HG03039 (cell line): ENCODE data around the gene MIDN.

Source experiments
- ATAC-seq: cut with Tn5 transposase; IDR thresholded peaks from one replicate; pipeline ENCODE4 v1.9.1; 2021; ENCODE audit warnings: mild to moderate bottlenecking, moderate library complexity; ENCODE audit not compliant: unreplicated experiment

MIDN gene

DNA sequence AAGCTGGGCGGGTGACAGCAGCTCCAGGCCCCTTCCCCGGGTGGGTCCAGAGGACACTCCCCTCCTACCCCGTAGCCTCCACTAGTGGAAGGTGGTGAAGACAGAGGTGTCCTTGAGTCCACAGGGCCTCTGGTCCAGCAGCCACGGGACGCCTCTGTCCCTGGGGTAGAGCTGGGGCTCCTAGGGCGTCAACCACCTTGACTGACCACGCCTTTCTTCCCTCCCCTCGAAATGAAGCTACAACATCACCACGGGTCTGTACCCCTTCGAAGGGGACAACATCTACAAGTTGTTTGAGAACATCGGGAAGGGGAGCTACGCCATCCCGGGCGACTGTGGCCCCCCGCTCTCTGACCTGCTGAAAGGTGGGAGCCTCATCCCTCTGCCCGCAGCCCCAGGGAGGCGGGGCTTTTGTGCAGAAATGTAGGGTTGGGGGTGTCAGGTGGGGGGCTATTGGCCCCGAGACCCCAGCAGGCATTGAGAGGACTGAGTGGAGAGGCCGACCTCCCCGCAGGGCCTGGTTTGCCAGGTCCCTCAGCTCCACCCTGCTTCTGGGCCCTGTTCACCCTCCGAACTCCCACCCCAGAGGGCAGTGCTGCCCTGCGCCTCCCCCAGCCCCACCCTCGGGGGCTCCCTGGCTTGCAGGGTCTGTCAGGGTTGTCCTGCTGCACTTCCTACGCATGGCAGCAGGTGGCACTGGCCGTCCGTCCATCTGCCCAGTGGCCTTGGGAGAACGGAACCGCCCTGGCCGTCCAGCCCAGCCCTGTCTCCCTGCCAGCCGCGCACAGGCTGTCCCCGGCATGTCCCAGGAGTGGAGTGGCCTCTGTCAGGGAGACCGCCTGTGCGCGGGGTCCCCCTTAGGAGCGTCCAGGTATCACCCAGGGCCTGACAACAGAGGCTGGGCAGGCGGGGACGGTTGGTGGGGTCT lies 27.1 kb upstream of the MIDN start:
- ATAC-seq = no peak

DNA sequence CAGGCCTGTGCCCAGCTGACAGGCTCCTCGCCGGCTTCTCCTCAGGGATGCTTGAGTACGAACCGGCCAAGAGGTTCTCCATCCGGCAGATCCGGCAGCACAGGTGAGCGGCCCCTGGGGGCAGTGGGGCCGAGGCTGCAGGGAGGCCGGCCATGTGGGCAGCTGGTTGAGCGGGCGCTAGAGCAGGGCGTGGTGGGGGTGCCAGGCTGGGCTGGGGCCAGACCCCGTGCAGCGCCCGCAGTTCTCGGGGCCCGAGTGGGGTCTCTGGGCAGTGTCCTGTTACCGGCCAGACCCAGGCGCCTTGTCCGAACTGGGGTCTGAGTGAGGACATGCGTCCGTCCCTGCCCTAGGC lies 26.5 kb upstream of the MIDN start:
- no peak for ATAC-seq

DNA sequence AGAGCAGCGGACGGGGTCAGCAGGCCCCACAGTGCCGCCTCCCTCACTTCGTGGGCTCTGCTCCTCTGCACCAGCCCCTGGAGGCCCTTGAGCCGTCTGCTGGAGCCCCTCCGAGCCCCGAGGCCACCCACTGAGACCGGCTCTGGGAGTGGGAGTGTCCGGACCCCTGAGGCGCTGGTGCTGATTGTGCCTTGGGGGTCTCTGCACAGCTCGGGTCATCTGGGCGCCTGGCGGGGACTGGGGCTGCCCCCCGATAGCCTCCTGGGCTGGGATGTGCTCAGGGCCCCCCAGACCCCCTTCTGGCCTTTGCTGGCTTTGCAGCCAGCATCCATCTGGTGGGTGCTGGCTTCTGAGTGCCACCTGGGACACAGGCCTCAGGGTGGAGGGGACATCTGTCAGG lies 26.0 kb upstream of the MIDN start:
- no peak for ATAC-seq

DNA sequence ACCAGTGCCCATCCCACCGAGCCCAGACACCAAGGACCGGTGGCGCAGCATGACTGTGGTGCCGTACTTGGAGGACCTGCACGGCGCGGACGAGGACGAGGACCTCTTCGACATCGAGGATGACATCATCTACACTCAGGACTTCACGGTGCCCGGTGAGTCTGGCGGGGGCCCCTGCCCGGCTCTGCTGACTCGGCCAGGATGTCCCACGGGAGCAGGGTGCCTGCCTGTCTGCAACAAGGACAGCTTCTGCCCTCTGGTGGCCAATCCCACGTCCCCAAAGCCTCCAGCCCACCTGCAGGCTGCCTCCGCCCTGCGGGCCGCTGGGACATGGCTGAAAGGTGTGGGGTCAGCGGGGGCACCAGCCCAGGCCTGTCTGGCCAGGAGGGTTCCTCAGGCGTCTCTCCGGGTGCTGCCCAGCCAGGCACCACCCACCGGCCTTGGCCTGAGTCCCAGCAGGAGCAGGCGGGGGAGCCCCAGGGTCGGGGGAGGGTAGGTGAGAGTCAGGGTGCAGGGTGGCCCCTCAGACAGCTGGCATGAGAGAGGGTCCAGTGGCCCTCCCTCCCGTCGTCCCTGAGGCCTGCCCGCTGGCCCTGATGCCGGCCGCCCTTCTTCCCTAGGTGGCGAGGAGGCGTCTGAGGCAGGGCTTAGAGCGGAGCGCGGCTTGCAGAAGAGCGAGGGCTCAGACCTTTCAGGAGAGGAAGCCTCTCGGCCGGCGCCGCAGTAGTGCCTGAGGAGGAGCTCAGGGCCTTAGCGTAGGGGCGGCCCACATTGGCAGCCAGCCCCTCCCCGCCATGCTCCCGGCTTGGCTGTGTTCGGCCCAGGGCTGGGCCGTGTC lies 25.1 kb upstream of the MIDN start:
- ATAC-seq = no peak

DNA sequence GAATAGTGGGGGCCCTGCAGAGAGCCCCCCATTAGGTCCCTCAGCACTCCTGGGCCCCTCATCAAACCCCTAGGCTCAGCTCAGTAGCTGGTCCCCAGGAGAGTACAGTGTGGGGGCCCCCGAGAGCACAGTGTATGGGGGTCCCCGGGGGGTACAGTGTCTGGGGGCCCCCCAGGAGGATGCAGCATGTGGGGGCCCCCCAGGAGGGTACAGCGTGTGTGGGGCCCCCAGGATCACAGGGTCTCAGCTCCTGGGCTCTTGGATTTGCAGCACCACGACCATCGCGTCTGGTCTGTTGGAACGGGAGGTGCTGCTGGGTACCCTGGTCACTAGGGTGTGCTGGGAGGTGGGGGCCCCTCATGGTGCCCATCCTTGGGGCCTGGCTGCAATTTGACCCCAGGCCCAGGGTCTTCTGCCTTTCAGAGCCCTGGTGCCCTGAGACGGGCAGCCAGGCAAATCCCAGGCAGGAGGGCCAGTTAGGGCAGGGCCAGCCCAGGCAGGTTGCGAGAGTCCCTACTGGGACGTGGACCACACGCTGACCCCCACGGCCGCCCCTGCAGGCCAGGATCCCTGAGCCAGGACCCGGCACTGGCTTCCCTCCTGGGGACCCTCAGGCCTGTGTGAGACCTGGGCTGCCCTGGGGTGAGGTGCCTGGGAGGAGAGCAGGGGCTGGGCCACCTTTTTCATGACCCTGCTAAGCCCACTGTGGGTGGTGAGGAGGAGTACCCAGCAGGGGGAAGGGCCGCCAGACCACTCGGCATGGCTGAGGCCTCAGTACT lies 24.1 kb upstream of the MIDN start:
- no peak for ATAC-seq

DNA sequence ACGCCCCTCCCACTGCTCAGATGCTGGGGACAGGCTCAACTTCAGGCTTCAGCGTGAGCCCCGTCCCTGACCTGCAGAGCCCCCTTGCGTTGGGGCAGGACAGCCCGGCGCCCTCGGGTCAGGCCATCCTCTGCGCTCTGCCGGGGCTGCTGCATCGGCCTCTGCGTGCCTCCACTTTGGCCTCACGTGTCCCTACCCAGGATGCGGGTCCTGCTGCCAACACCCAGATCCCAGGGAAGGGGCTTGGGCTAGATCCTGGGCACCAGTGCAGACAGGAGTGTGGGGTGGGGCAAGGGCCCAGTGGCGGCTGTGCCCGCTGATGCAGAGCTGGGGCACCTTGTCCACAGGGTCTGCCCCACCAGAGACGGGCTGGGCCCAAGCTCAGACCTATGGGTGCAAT lies 23.5 kb upstream of the MIDN start:
- ATAC-seq = no peak

DNA sequence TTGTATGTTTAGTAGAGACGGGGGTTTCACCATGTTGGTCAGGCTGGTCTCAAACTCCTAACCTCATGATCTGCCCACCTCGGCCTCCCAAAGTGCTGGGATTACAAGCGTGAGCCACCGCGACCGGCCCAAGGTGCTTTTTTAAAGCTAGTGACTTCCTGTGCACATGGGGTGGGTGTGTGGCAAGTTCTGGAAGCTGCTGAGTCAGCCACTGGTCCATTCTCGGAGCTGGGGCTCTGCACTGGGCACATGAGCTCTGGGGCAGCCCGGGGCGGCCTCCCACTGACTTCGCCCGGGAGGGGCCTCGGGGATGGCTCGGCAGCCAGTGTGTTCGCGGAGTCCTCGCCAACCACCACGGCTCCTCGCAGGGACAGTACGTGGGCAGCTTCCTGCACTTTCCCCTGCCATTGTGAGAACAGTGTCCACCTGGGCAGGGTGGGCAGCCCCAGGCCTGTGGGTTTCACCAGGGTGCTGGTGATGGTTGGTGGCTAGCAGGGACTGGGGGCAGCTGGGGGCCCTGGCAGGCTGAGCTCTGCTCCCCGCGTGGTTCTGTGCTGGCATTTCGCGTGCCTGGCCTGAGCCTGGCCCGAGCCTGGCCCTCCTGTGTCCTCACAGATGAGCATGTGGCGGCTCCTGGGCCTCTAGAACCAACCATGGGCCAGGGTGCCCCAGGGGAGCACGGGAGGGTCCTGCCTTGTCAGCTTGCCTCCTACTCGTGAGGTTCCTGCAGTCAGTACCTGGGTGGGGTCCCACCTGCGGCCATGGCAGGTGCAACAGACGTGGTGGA lies 22.8 kb upstream of the MIDN start:
- no peak for ATAC-seq

DNA sequence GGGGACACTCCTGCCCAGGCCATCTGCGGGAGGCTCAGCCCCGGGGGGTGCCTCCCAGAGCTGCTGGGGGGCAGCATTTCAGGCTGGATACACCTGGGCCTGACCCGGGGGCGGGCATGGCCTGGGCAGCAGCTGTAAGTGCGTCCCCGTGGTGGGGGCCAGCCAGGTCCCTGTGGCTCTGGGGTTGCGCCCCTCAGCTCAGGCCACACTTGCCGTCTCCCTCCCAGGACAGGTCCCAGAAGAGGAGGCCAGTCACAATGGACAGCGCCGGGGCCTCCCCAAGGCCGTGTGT lies 22.2 kb upstream of the MIDN start:
- ATAC-seq = no peak

DNA sequence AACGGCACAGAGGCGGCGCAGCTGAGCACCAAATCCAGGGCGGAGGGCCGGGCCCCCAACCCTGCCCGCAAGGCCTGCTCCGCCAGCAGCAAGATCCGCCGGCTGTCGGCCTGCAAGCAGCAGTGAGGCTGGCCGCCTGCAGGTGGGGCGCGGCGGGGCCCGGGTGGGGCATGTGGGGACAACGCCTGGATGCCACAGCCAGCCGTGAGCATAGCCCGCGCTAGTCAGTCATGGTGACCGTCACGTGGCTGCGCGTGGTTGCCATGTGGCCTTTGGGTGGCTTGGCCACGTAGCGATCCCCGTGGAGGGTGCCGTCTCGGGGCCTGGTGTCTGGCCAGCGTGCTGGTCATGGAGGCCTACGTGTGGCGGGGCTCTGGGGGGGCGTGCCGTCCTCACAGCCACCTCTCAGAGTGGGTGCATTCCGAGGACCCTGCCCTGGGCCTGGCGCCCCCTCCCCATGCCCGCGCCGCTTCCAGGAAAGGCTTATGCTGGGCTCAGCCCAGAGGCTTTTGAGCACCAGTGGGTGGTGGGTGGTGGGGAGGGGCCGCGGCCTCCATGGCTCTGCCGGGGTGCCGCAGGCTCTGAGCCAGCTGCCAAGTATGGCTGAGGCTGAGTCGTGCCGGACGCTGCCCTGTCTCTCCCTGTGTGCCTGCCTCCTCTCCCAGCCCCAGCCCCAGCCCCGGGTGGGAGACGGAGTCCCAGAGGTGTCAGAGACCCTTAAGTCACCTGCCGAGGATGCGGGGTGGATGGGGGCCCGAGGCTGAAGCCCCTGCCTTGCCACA lies 21.7 kb upstream of the MIDN start:
- no peak for ATAC-seq

DNA sequence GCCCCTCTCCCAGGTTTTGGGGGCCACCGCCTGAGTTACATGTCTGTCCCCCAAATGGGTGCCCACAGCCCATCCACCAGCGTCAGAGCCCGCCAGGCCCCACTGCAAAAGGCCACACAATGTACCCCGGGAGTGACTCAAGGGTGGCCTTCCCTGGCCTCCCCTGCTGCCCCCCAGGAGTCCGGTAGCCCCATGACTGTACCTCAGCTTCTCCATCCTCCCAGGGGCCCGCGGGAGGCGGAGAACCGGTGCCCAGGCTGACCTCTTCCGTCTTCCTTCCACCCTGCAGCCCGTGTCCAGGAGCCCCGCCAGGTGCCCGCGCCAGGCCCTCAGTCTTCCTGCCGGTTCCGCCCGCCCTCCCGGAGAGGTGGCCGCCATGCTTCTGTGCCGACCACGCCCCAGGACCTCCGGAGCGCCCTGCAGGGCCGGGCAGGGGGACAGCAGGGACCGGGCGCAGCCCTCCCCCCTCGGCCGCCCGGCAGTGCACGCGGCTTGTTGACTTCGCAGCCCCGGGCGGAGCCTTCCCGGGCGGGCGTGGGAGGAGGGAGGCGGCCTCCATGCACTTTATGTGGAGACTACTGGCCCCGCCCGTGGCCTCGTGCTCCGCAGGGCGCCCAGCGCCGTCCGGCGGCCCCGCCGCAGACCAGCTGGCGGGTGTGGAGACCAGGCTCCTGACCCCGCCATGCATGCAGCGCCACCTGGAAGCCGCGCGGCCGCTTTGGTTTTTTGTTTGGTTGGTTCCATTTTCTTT lies 20.9 kb upstream of the MIDN start:
- no peak for ATAC-seq

DNA sequence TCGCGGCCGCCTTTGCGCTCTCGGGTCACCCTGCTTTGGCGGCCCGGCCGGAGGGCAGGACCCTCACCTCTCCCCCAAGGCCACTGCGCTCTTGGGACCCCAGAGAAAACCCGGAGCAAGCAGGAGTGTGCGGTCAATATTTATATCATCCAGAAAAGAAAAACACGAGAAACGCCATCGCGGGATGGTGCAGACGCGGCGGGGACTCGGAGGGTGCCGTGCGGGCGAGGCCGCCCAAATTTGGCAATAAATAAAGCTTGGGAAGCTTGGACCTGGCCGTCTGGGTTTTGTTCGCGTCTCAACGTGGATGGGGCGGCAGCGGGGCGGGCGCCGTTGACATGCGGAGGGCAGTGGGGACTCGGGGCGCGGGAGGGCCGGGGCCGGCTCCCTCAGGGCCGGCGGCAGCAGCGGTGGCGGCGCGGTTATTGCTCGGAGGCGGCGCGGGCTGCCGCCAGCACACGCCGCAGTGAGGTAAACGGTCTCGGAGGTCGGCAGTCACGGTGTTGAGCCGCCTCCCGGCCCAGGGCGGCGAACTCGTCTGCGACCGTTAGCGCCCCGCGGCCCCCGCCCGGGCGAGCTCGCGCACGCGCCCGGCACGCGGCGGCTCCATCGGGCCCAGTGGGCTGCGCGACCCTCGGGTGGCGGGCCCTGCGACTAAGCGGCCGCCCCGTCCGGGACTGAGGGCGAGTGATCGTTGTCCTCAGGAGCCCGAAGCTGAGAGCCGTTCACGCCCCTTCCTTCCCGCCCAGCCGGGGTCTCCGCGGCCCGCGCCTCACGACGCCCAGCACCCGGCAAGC lies 20.0 kb upstream of the MIDN start:
- no peak for ATAC-seq

DNA sequence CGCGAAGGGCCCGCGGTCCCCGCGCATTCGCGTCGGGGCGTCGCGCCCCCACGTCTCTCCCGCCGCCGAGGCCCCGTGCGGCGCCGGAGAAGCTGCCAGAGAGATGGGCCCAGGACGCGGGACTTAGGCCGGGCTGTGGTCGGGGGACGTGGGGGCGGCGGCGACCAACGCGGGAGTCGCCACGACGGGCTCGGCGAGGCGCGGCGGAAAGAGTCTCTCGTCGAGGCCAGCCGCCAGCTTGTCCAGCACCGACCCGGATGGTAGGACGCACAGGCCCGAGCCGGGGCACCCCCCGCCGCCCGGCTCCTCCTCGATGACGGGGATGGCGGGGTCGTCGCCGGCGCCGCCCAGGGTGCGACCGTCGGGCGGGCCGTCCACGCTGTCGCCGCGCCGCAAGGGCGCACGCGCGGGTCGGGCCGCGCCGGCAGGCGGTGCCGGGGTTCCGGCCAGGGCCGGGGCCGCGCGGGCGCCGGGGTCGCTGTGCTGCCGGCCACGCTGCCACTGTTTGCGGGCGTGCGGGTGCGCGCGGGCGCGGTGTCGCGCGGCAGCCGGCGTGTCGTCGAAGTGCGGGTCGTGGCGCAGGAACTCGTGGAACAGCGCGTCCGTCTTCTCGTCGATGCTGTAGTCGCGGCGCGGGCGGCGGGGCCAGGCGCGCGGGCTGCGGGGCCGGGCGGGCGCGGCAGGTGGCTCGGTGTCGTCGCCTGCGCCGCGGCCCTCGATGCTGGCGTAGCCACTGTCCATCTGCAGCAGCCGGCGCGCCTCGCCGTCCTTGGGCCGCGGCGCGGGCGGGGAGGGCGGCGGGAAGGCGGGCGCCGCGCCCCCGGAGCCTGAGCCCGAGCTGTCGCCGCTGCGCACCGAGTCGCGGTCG lies 19.1 kb upstream of the MIDN start:
- no peak for ATAC-seq

DNA sequence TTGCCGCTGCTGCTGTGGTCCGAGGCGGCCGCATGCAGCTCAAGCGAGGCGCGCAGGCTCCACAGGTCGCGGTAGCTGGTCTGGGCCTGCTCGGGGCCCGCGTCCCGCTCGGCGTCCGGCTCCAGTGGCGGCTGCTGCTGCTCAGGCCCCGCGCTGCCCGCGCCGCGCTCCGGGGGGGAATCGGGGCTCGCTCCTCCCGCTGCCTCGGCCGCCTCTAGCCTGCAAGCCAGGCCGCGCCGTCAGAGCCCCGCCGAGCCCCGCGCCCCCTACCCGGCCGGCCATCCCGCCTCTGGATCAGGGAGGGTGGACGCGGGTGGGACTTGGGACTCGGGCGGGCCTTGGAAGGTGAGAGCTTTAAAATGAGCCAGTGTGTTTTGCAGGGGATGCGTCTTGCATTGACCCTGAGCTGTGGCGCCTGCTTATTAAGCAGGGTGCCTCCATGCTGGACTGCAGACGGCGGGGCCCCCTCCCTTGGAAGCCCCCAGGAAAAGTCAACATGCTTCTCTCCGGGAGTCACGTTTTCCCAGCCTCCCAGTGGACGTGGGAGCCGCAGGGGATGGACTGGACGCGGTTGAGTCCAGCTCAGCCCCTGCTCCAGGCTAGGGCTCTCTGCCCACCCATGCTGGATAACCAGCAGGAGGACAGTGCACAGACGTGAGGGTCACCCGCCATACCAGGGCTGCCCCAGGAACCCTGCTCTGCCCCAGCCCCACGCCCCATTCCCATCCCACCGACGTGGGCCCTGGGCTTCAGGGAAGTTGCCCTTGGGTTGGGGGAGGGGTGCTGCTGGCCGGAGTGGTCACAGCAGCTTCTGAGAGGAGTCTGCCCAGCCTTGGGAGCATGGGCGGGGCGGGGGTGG lies 18.2 kb upstream of the MIDN start:
- no peak for ATAC-seq

DNA sequence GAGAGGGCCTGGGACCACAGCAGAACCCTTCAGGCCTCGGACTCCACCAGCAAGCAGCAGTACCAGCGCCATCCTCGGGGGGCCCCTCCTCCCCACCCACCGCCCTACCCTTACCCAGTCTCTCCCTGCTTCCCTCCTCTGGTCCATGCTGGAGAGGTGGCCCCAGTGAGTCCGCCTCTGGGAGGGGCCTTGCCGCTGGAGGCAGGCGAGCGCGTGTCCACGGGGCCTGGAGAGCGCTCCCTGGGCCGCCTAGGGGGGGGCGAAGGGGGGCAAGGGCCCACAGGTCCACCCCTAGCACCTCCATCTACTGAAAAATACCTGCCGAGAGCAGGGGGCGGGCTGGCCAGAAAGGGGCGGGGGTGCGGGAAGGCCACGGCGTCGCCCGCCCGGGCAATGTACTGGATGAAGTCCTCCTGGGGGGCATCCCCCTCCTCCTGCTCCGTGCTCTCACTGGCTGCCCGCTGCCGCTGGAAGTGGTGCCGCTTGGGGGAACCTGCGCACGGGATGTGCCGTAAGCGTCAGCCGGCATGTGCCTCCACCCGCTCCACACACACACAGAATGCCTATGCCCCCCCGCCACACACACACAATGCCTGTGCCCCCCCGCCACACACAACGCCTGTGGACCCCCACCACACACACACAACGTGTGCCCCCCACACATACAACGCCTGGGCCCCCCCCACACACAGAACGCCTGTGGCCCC lies 17.4 kb upstream of the MIDN start:
- no peak for ATAC-seq

DNA sequence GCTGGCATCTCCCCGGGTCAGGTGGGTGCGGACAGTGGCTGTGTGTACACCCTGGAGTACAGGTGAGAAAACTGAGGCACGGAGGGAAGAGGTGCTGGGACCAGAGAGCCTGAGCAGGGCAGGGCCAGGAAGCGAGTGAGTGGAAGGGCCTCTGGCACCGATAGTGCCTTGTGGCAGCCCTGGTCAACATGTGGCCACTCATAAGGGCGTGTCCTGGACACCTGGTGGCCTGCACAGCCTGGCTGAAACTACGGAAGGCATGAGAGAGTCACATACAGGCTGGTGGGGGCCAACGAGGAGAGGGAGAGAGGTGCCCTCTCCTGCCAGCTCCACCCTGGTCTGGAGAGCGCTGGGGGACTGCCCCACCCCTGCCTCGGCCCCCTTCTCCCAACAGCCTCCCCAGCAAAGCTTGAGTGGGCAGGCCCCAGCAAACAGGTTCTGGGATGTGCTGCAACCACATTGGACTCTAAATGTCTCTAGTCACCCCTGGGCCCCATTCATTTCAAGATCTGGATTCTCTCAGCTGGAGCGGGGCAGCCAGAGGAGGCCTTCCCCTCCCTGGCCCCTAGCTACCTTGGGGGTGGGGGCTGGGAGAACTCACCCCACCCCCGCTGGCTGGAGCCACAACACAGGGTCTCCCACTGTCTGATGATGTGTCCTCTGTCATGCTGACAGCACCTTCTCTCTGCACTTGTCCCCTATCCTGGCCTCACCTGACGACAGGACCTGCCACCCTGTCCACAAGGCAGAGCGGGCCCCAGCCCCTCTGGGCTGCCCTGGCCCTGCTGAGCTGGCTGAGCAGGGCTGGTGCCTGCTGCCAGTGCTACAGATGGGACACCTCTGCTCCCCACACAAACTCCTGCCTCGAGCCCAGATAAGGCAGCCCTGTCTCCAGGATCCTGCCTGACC lies 16.4 kb upstream of the MIDN start:
- no peak for ATAC-seq
